ENCODE results near the gene HPGDS. TPM values are rescaled to one million over a fixed set of nuclear protein-coding genes. Genes with fewer than 3 reads are reported as not detected.

Gene HPGDS
- polyA plus RNA-seq, 1 of the 3 experiments (the other 2 are of a cell fraction), result not detected

GRCh38 chr4:94356444-94356843 is 13.8 kb upstream of the HPGDS start:
- no peaks in the 10 kb centered on the region for H3K9me3 ChIP-seq
- no peaks in the 10 kb centered on the region for H4K20me1 ChIP-seq (ENCODE audit: insufficient read depth)
- H3K4me2 ChIP-seq, result no peak overlapping the region
- H2AFZ ChIP-seq (ENCODE audit: low read depth), result no peak overlapping the region
- no peaks in the 10 kb centered on the region for H3K36me3 ChIP-seq (replicated peaks in 1 of 2; ENCODE audit: control insufficient read depth in 1 of 2, insufficient read depth in 2 of 2, low read length in 1 of 2)
- no peaks in the 10 kb centered on the region for H3K9me2 ChIP-seq
- H3K79me2 ChIP-seq (ENCODE audit: insufficient read depth), result no peaks in the 10 kb centered on the region
- TF ChIP-seq POLR2AphosphoS5 (IDR thresholded peaks at IDR 0.05; ENCODE audit: low read depth, low read length), result no peak
- no peak for TF ChIP-seq IRF3 (IDR thresholded peaks at IDR 0.05; ENCODE audit: low read depth, low read length)
- no peak for TF ChIP-seq TAF1 (IDR thresholded peaks at IDR 0.05; ENCODE audit: borderline replicate concordance, low read depth, low read length)
- no peak for TF ChIP-seq GABPA (IDR thresholded peaks at IDR 0.05; ENCODE audit: low read depth)
- TF ChIP-seq YY1 (IDR thresholded peaks at IDR 0.05; ENCODE audit: low read depth), result no peak
- H3K27ac ChIP-seq (ENCODE audit: low read depth in 2 of 2, low read length in 1 of 2), result no peak overlapping the region; a peak in 1 of 4 replicates
- no peak overlapping the region for H3K4me3 ChIP-seq (ENCODE audit: low read depth in 2 of 2, low read length in 1 of 2)
- DNase-seq, result no peak
- H3K4me1 ChIP-seq (ENCODE audit: control insufficient read depth in 1 of 2, insufficient read depth in 2 of 2, low read depth in 1 of 2, low read length in 1 of 2), result peaks cover 0 to 6% of the 10 kb centered on the region in 2 experiments; a peak in 1 of 4 replicates
- ChIA-PET CTCF (interaction anchor here (2.1 kb wide), 1 partner anchor 12 kb away, joined by 6 read pairs; no protein-coding TSS in a partner anchor), POLR2A (no interaction called here)
- 57% methylated on average over 2 of the region's 2 CpGs for WGBS (ENCODE audit: low lambda C conversion rate)
- H3K27me3 ChIP-seq (ENCODE audit: insufficient read depth), result no peaks in the 10 kb centered on the region
- H3K9ac ChIP-seq, result no peak overlapping the region
- H3F3A ChIP-seq (replicated peaks; ENCODE audit: insufficient read depth), result peaks cover 3% of the 10 kb centered on the region

GRCh38 chr4:94354474-94354896 is 11.8 kb upstream of the HPGDS start:
- H4K20me1 ChIP-seq (ENCODE audit: insufficient read depth), result no peaks in the 10 kb centered on the region
- H3K27ac ChIP-seq (ENCODE audit: low read depth in 2 of 2, low read length in 1 of 2), result no peak overlapping the region
- H3K4me1 ChIP-seq (ENCODE audit: control insufficient read depth in 1 of 2, insufficient read depth in 2 of 2, low read depth in 1 of 2, low read length in 1 of 2), result peaks cover 0 to 6% of the 10 kb centered on the region in 2 experiments; a peak in 1 of 4 replicates
- no peak for TF ChIP-seq TEAD4 (IDR thresholded peaks at IDR 0.05; ENCODE audit: borderline replicate concordance, insufficient read depth)
- TF ChIP-seq ELF1 (IDR thresholded peaks at IDR 0.05), result no peak
- no peak for TF ChIP-seq REST (IDR thresholded peaks at IDR 0.05; ENCODE audit: low read depth, low read length)
- no peak for TF ChIP-seq FOSL2 (IDR thresholded peaks at IDR 0.05; ENCODE audit: borderline replicate concordance, low read depth)
- no peak for TF ChIP-seq FOXM1 (IDR thresholded peaks at IDR 0.05; ENCODE audit: low read depth)
- TF ChIP-seq MXI1 (IDR thresholded peaks at IDR 0.05; ENCODE audit: low read depth, low read length), result no peak
- TF ChIP-seq RAD21 (IDR thresholded peaks at IDR 0.05; ENCODE audit: low read length), result no peak
- TF ChIP-seq GATA2 (CRISPR knock-in tag; IDR thresholded peaks at IDR 0.05), result no peak
- TF ChIP-seq TCF12 (IDR thresholded peaks at IDR 0.05), result no peak
- TF ChIP-seq JUND (IDR thresholded peaks at IDR 0.05), result no peak
- TF ChIP-seq USF1 (IDR thresholded peaks at IDR 0.05; ENCODE audit: borderline replicate concordance, low read depth), result no peak
- no peak for TF ChIP-seq YY1 (IDR thresholded peaks at IDR 0.05; ENCODE audit: low read depth)
- H3K4me2 ChIP-seq, result no peak overlapping the region
- no peak overlapping the region for H3K9ac ChIP-seq
- ChIA-PET POLR2A (no interaction called here), CTCF (interaction anchor here (0.9 to 1.6 kb wide), 4 partner anchors 10 to 52 kb away, joined by 3 to 4 read pairs (median 4); partner anchors contain the start of gene HPGDS)
- no peak overlapping the region for H3K4me3 ChIP-seq (ENCODE audit: low read depth in 2 of 2, low read length in 1 of 2)
- H2AFZ ChIP-seq (ENCODE audit: low read depth), result no peak overlapping the region
- no peak for DNase-seq
- H3K9me3 ChIP-seq, result no peaks in the 10 kb centered on the region
- WGBS (ENCODE audit: low lambda C conversion rate), result 82% methylated on average over 6 of the region's 6 CpGs
- H3K36me3 ChIP-seq (replicated peaks in 1 of 2; ENCODE audit: control insufficient read depth in 1 of 2, insufficient read depth in 2 of 2, low read length in 1 of 2), result no peaks in the 10 kb centered on the region
- no peaks in the 10 kb centered on the region for H3K27me3 ChIP-seq (ENCODE audit: insufficient read depth)
- peaks cover 3% of the 10 kb centered on the region for H3F3A ChIP-seq (replicated peaks; ENCODE audit: insufficient read depth)
- H3K79me2 ChIP-seq (ENCODE audit: insufficient read depth), result no peaks in the 10 kb centered on the region
- H3K9me2 ChIP-seq, result no peaks in the 10 kb centered on the region

Data from SK-N-SH (cell line).